Mucosa of stomach (tissue), 1 donor: ENCODE results near the gene SLC25A1.
"Not testable (repeated sequence)": the region's sequence is repeated elsewhere in the genome, so short reads cannot be mapped to it uniquely, and the experiment has no call there.

Experiments used
- H3K27me3 ChIP-seq: one replicate; pipeline ENCODE4 v1.7.0; 2013; ENCODE audit warnings: mild to moderate bottlenecking, low read length; ENCODE audit not compliant: control insufficient read depth, insufficient read depth
- H3K36me3 ChIP-seq: one replicate; pipeline ENCODE4 v1.7.0; 2013; ENCODE audit warnings: low read length; ENCODE audit not compliant: control insufficient read depth, insufficient read depth
- H3K4me1 ChIP-seq: one replicate; pipeline ENCODE4 v1.7.0; 2013; ENCODE audit warnings: mild to moderate bottlenecking, low read length; ENCODE audit not compliant: control insufficient read depth, insufficient read depth
- H3K4me3 ChIP-seq: one replicate; pipeline ENCODE4 v1.7.0; 2013; ENCODE audit warnings: low read length
- H3K9ac ChIP-seq: one replicate; pipeline ENCODE4 v1.7.0; 2013; ENCODE audit warnings: mild to moderate bottlenecking, low read length, moderate library complexity
- H3K9me3 ChIP-seq: one replicate; pipeline ENCODE4 v1.7.0; 2013; ENCODE audit warnings: mild to moderate bottlenecking, low read length, moderate library complexity; ENCODE audit not compliant: control insufficient read depth
- donor health status: Pancreatic carcinoma.

The SLC25A1 gene

DNA sequence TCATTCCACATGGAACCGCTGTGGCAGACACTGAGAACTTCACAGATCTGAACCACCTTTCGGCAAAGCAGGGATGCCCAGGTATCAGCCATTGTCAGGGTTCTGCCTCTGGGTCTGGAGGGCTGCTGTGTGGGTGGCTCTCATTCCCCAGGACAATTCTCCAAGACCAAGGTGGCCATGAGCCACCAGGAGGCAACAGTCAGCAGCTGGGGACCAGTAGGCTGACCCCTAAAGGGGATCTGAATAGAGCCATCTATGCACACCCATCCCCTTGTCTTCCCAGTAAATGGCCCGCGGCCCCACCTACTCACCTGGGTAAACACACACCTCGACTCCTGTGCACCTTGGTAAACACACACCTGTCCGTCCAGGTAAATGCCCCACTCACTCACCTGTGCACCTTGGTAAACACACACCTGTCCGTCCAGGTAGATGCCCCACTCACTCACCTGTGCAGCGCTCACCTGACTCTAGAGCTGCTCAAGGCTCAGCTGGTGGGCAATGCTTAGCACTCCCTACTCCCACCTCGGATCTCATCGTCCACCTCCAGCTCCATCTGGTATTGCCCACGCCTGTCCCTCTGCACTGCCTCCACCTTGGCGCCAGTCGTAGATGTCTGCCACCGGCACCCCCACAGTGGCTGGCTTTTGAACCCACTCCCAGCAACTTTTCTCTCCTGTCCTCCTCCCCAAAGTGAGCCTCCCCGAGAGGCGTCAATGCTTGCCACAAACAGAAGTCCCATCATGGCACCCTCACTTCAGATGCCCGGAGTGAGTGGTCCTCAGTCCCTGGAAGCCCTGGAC is 10.2 kb downstream of the SLC25A1 start:
- Histone ChIP-seq H3K9ac (no peak overlapping the region), H3K27me3 (peaks cover 41% of the 10 kb centered on the region), H3K36me3 (no peaks in the 10 kb centered on the region), H3K9me3 (no peaks in the 10 kb centered on the region), H3K4me1 (peaks cover 30% of the 10 kb centered on the region), H3K4me3 (no peak overlapping the region)

- no peaks in the 10 kb centered on the region for H3K9me3 ChIP-seq
- H3K4me3 ChIP-seq, result no peak overlapping the region
- H3K27me3 ChIP-seq, result peaks cover 41% of the 10 kb centered on the region
- H3K9ac ChIP-seq, result no peak overlapping the region
- no peaks in the 10 kb centered on the region for H3K36me3 ChIP-seq
- H3K4me1 ChIP-seq, result peaks cover 20% of the 10 kb centered on the region
Measured at GRCh38 chr22:19167106-19167869, 11.2 kb downstream of the SLC25A1 start.

- peaks cover 41% of the 10 kb centered on the region for H3K27me3 ChIP-seq
- no peak overlapping the region for H3K4me3 ChIP-seq
- H3K9me3 ChIP-seq, result no peaks in the 10 kb centered on the region
- no peak overlapping the region for H3K9ac ChIP-seq
- H3K4me1 ChIP-seq, result peaks cover 16% of the 10 kb centered on the region
- no peaks in the 10 kb centered on the region for H3K36me3 ChIP-seq
Measured at GRCh38 chr22:19166421-19166820, 12.1 kb downstream of the SLC25A1 start.

GRCh38 chr22:19164425-19164824 is 14.1 kb downstream of the SLC25A1 start:
- Histone ChIP-seq H3K9me3 (no peaks in the 10 kb centered on the region), H3K36me3 (no peaks in the 10 kb centered on the region), H3K4me3 (no peak overlapping the region), H3K27me3 (peaks cover 27% of the 10 kb centered on the region), H3K4me1 (no peaks in the 10 kb centered on the region), H3K9ac (no peak overlapping the region)

GRCh38 chr22:19158649-19159048 is 19.9 kb downstream of the SLC25A1 start:
- H3K4me1 ChIP-seq, H3K9ac ChIP-seq, H3K36me3 ChIP-seq, H3K4me3 ChIP-seq, H3K27me3 ChIP-seq, H3K9me3 ChIP-seq: not testable (repeated sequence)

DNA sequence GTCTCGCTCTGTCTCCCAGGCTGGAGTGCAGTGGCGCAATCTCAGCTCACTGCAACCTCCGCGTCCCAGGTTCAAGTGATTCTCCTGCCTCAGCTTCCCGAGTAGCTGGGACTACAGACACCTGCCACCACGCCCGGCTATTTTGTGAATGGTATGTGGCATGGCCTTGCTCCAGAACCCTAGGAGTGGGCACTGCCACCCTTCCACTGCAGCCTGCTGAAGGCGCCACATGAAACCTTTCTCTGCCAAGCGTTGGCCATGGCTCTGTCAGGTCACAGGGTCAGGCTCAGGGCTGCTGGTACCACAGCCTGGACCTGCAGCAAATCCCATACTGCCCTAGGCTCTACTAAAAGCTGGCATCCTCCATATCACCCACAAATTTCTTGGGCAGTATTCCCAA is 22.4 kb downstream of the SLC25A1 start:
- H3K27me3 ChIP-seq, result peaks cover 20% of the 10 kb centered on the region
- H3K9me3 ChIP-seq, H3K36me3 ChIP-seq, H3K4me1 ChIP-seq, H3K9ac ChIP-seq, H3K4me3 ChIP-seq: not testable (repeated sequence)

GRCh38 chr22:19152942-19153883 is 25.3 kb downstream of the SLC25A1 start:
- Histone ChIP-seq H3K27me3 (peaks cover 42% of the 10 kb centered on the region), H3K4me3 (no peak overlapping the region), H3K9me3 (no peaks in the 10 kb centered on the region), H3K36me3 (no peaks in the 10 kb centered on the region), H3K9ac (no peak overlapping the region), H3K4me1 (no peaks in the 10 kb centered on the region)

GRCh38 chr22:19151329-19152191 is 27.0 kb downstream of the SLC25A1 start:
- H3K27me3 ChIP-seq, result peaks cover 56% of the 10 kb centered on the region
- no peaks in the 10 kb centered on the region for H3K4me1 ChIP-seq
- H3K4me3 ChIP-seq, result no peak overlapping the region
- no peak overlapping the region for H3K9ac ChIP-seq
- H3K9me3 ChIP-seq, result no peaks in the 10 kb centered on the region
- H3K36me3 ChIP-seq, result no peaks in the 10 kb centered on the region

GRCh38 chr22:19150482-19151328 is 27.8 kb downstream of the SLC25A1 start:
- H3K4me3 ChIP-seq, result no peak overlapping the region
- H3K9ac ChIP-seq, result no peak overlapping the region
- H3K4me1 ChIP-seq, result no peaks in the 10 kb centered on the region
- no peaks in the 10 kb centered on the region for H3K9me3 ChIP-seq
- peaks cover 56% of the 10 kb centered on the region for H3K27me3 ChIP-seq
- H3K36me3 ChIP-seq, result no peaks in the 10 kb centered on the region

- H3K27me3 ChIP-seq, result peaks cover 56% of the 10 kb centered on the region
- H3K4me3 ChIP-seq, result no peak within 1 kb of the TSS
- no peak within 1 kb of the TSS for H3K9ac ChIP-seq
- no peaks in the 10 kb centered on the region for H3K36me3 ChIP-seq
- no peaks in the 10 kb centered on the region for H3K4me1 ChIP-seq
- no peaks in the 10 kb centered on the region for H3K9me3 ChIP-seq
Measured at GRCh38 chr22:19149991-19150390, 28.5 kb downstream of the SLC25A1 start, which contains the start of gene GSC2. GSC2 (minus strand) TSS chr22:19150292; CDS start chr22:19150283, 9 bp downstream.
